ENCODE results near the gene DENND1A.
"Not testable (repeated sequence)": the region's sequence is repeated elsewhere in the genome, so short reads cannot be mapped to it uniquely, and the experiment has no call there.

The DENND1A gene

GRCh38 chr9:123929870-123930831 lies at the start of gene DENND1A:
Gene DENND1A, minus strand, starts transcription at chr9:123930126. Its CDS starts 221 bp downstream, at chr9:123929905.
- DNase-seq = peak; percentile 90

GRCh38 chr9:123978981-123979380 lies 49.1 kb upstream of the DENND1A start:
- DNase-seq = no peak

- not testable (repeated sequence) for DNase-seq
Measured at GRCh38 chr9:123976579-123976978, 46.7 kb upstream of the DENND1A start.

GRCh38 chr9:123975871-123976270 lies 45.9 kb upstream of the DENND1A start:
- DNase-seq = no peak

- no peak for DNase-seq
Measured at GRCh38 chr9:123974471-123974870, 44.5 kb upstream of the DENND1A start.

GRCh38 chr9:123973590-123974223 lies 43.8 kb upstream of the DENND1A start:
- DNase-seq = no peak

GRCh38 chr9:123972618-123973017 lies 42.7 kb upstream of the DENND1A start:
- no peak for DNase-seq

- DNase-seq = no peak
Measured at GRCh38 chr9:123967323-123967722, 37.4 kb upstream of the DENND1A start.

- DNase-seq = no peak
Measured at GRCh38 chr9:123965801-123966686, 36.1 kb upstream of the DENND1A start.

- DNase-seq = no peak
Measured at GRCh38 chr9:123964761-123965160, 34.8 kb upstream of the DENND1A start.

GRCh38 chr9:123960965-123961364 lies 31.0 kb upstream of the DENND1A start:
- no peak for DNase-seq

- DNase-seq = no peak
Measured at GRCh38 chr9:123960366-123960765, 30.4 kb upstream of the DENND1A start.

- no peak for DNase-seq
Measured at GRCh38 chr9:123959787-123960186, 29.9 kb upstream of the DENND1A start.

- DNase-seq = no peak
Measured at GRCh38 chr9:123957731-123958130, 27.8 kb upstream of the DENND1A start.

- DNase-seq = no peak
Measured at GRCh38 chr9:123957168-123957721, 27.3 kb upstream of the DENND1A start.

- DNase-seq = no peak
Measured at GRCh38 chr9:123955637-123956036, 25.7 kb upstream of the DENND1A start.

- DNase-seq = no peak
Measured at GRCh38 chr9:123954518-123955280, 24.8 kb upstream of the DENND1A start.

GRCh38 chr9:123952641-123953495 lies 22.9 kb upstream of the DENND1A start:
- no peak for DNase-seq

GRCh38 chr9:123948286-123948685 lies 18.4 kb upstream of the DENND1A start:
- DNase-seq = no peak

- no peak for DNase-seq
Measured at GRCh38 chr9:123947326-123947725, 17.4 kb upstream of the DENND1A start.
